HAP-1 (cell line): ENCODE results near the gene CAMK1D.

Source experiments
- DNase-seq, 2 experiments: peaks; one replicate each; pipeline ENCODE4 v3.0.0-alpha.2; 2016 to 2020; ENCODE audit warnings: low spot score in 2 of 2
- H3K27me3 ChIP-seq: fragments of 250-450 bp; sonication (Bioruptor Pico); 2 replicates; pipeline ENCODE4 v1.5.1; 2020; ENCODE audit warnings: low read depth, mild to moderate bottlenecking, moderate library complexity
- H3K36me3 ChIP-seq: fragments of 250-450 bp; sonication (Bioruptor Pico); replicated peaks from 2 replicates; pipeline ENCODE4 v1.5.1; 2020; ENCODE audit warnings: mild to moderate bottlenecking
- H3K4me1 ChIP-seq: fragments of 250-450 bp; sonication (Bioruptor Pico); 2 replicates; pipeline ENCODE4 v1.5.1; 2020; ENCODE audit warnings: mild to moderate bottlenecking
- H3K4me3 ChIP-seq: fragments of 250-450 bp; sonication (Bioruptor Pico); 2 replicates; pipeline ENCODE4 v1.5.1; 2020; ENCODE audit warnings: mild to moderate bottlenecking, moderate library complexity
- H3K9me3 ChIP-seq: fragments of 250-450 bp; sonication (Bioruptor Pico); 2 replicates; pipeline ENCODE4 v1.5.1; 2020; ENCODE audit warnings: mild to moderate bottlenecking, moderate library complexity
- in situ Hi-C: fragments of 300-500 bp; cut with MboI; formaldehyde crosslinking; loops from 3 replicates; pipeline ENCODE4 v1.14.3; 2020; ENCODE audit warnings: low sequenced_read_pairs, inconsistent platforms, mixed read lengths

Gene CAMK1D

GRCh38 chr10:12583891-12584595, 234.7 kb downstream of the CAMK1D start:
- Histone ChIP-seq H3K27me3 (no peaks in the 10 kb centered on the region), H3K9me3 (no peaks in the 10 kb centered on the region), H3K36me3 (no peaks in the 10 kb centered on the region), H3K4me1 (peaks cover 8% of the 10 kb centered on the region), H3K4me3 (no peak overlapping the region)
- no peak for DNase-seq
- in situ Hi-C loops = no loop called here

GRCh38 chr10:12586741-12587140, 237.4 kb downstream of the CAMK1D start:
- Histone ChIP-seq H3K4me1 (peaks cover 14% of the 10 kb centered on the region), H3K4me3 (no peak overlapping the region), H3K27me3 (no peaks in the 10 kb centered on the region), H3K36me3 (no peaks in the 10 kb centered on the region), H3K9me3 (no peaks in the 10 kb centered on the region)
- in situ Hi-C loops = no loop called here
- no peak for DNase-seq

- Histone ChIP-seq H3K27me3 (no peaks in the 10 kb centered on the region), H3K4me1 (peaks cover 14% of the 10 kb centered on the region), H3K9me3 (no peaks in the 10 kb centered on the region), H3K36me3 (no peaks in the 10 kb centered on the region), H3K4me3 (no peak overlapping the region)
- no peak for DNase-seq
- in situ Hi-C loops = no loop called here
Observed at GRCh38 chr10:12587451-12587888, 238.1 kb downstream of the CAMK1D start.

GRCh38 chr10:12588091-12588860, 238.9 kb downstream of the CAMK1D start:
- no peak overlapping the region for H3K4me3 ChIP-seq
- in situ Hi-C loops = no loop called here
- DNase-seq = no peak
- H3K36me3 ChIP-seq = no peaks in the 10 kb centered on the region
- no peaks in the 10 kb centered on the region for H3K9me3 ChIP-seq
- H3K4me1 ChIP-seq = peaks cover 14% of the 10 kb centered on the region
- H3K27me3 ChIP-seq = no peaks in the 10 kb centered on the region

- in situ Hi-C loops = no loop called here
- H3K4me1 ChIP-seq = peaks cover 14% of the 10 kb centered on the region
- no peak for DNase-seq
- no peaks in the 10 kb centered on the region for H3K9me3 ChIP-seq
- H3K4me3 ChIP-seq = no peak overlapping the region
- H3K36me3 ChIP-seq = no peaks in the 10 kb centered on the region
- no peaks in the 10 kb centered on the region for H3K27me3 ChIP-seq
Observed at GRCh38 chr10:12589291-12589690, 239.9 kb downstream of the CAMK1D start.

- in situ Hi-C loops = no loop called here
- H3K4me1 ChIP-seq = peaks cover 14% of the 10 kb centered on the region
- no peak for DNase-seq
- H3K4me3 ChIP-seq = no peak overlapping the region
- H3K9me3 ChIP-seq = no peaks in the 10 kb centered on the region
- no peaks in the 10 kb centered on the region for H3K27me3 ChIP-seq
- no peaks in the 10 kb centered on the region for H3K36me3 ChIP-seq
Observed at GRCh38 chr10:12589791-12590190, 240.4 kb downstream of the CAMK1D start.

GRCh38 chr10:12590675-12591659, 241.6 kb downstream of the CAMK1D start:
- H3K4me1 ChIP-seq = peaks cover 14% of the 10 kb centered on the region
- no peak for DNase-seq
- no peaks in the 10 kb centered on the region for H3K27me3 ChIP-seq
- in situ Hi-C loops = no loop called here
- no peaks in the 10 kb centered on the region for H3K36me3 ChIP-seq
- no peak overlapping the region for H3K4me3 ChIP-seq
- no peaks in the 10 kb centered on the region for H3K9me3 ChIP-seq

- H3K4me1 ChIP-seq = peaks cover 9% of the 10 kb centered on the region
- DNase-seq = no peak
- no peaks in the 10 kb centered on the region for H3K27me3 ChIP-seq
- H3K9me3 ChIP-seq = no peaks in the 10 kb centered on the region
- in situ Hi-C loops = no loop called here
- H3K36me3 ChIP-seq = no peaks in the 10 kb centered on the region
- H3K4me3 ChIP-seq = no peak overlapping the region
Observed at GRCh38 chr10:12592967-12593366, 243.6 kb downstream of the CAMK1D start.

GRCh38 chr10:12594448-12594944, 245.1 kb downstream of the CAMK1D start:
- H3K9me3 ChIP-seq = no peaks in the 10 kb centered on the region
- H3K4me1 ChIP-seq = peaks cover 6% of the 10 kb centered on the region
- DNase-seq = no peak
- no peaks in the 10 kb centered on the region for H3K36me3 ChIP-seq
- H3K27me3 ChIP-seq = no peaks in the 10 kb centered on the region
- no peak overlapping the region for H3K4me3 ChIP-seq
- in situ Hi-C loops = no loop called here

GRCh38 chr10:12595936-12596576, 246.7 kb downstream of the CAMK1D start:
- no peaks in the 10 kb centered on the region for H3K9me3 ChIP-seq
- DNase-seq = no peak
- H3K36me3 ChIP-seq = no peaks in the 10 kb centered on the region
- H3K27me3 ChIP-seq = no peaks in the 10 kb centered on the region
- in situ Hi-C loops = no loop called here
- H3K4me3 ChIP-seq = no peak overlapping the region
- no peaks in the 10 kb centered on the region for H3K4me1 ChIP-seq

- DNase-seq = no peak
Observed at GRCh38 chr10:12597176-12597575, 247.8 kb downstream of the CAMK1D start.

GRCh38 chr10:12597788-12598765, 248.7 kb downstream of the CAMK1D start:
- DNase-seq = no peak
- Histone ChIP-seq H3K4me1 (no peaks in the 10 kb centered on the region), H3K9me3 (no peaks in the 10 kb centered on the region), H3K36me3 (no peaks in the 10 kb centered on the region), H3K27me3 (no peaks in the 10 kb centered on the region), H3K4me3 (no peak overlapping the region)
- in situ Hi-C loops = no loop called here

More at GRCh38 chr10:12597176-12597575, 247.8 kb downstream of the CAMK1D start:
- Histone ChIP-seq H3K27me3 (no peaks in the 10 kb centered on the region), H3K4me3 (no peak overlapping the region), H3K36me3 (no peaks in the 10 kb centered on the region), H3K9me3 (no peaks in the 10 kb centered on the region), H3K4me1 (no peaks in the 10 kb centered on the region)
- in situ Hi-C loops = no loop called here
